Neuronal stem cell (in vitro differentiated cells): ENCODE results near the gene TSC22D3.

Experiments
- DNase-seq: peaks from one replicate; pipeline ENCODE4 v3.0.0-alpha.2; 2013; ENCODE audit warnings: low spot score
- H2AFZ ChIP-seq: one replicate; pipeline ENCODE4 v1.6.1; 2013; ENCODE audit warnings: mild to moderate bottlenecking, low read length, inconsistent platforms
- H2AK5ac ChIP-seq: 2 replicates; pipeline ENCODE4 v1.6.1; 2013; ENCODE audit warnings: low read depth, mild to moderate bottlenecking, inconsistent platforms, low read length, moderate library complexity, mixed read lengths
- H2BK120ac ChIP-seq: 2 replicates; pipeline ENCODE4 v1.6.1; 2013; ENCODE audit warnings: low read depth, mild to moderate bottlenecking, inconsistent platforms, low read length, moderate library complexity, mixed read lengths
- H2BK12ac ChIP-seq: one replicate; pipeline ENCODE4 v1.6.1; 2013; ENCODE audit warnings: low read length, inconsistent platforms
- H2BK15ac ChIP-seq: 2 replicates; pipeline ENCODE4 v1.6.1; 2013; ENCODE audit warnings: mild to moderate bottlenecking, low read length, inconsistent platforms, mixed read lengths
- H2BK5ac ChIP-seq: one replicate; pipeline ENCODE4 v1.6.1; 2013; ENCODE audit warnings: inconsistent platforms, mild to moderate bottlenecking, low read length, moderate library complexity
- H3K14ac ChIP-seq: one replicate; pipeline ENCODE4 v1.6.1; 2013; ENCODE audit warnings: low read length, inconsistent platforms
- H3K18ac ChIP-seq: 2 replicates; pipeline ENCODE4 v1.6.1; 2013; ENCODE audit warnings: low read length, inconsistent platforms
- H3K23ac ChIP-seq: 2 replicates; pipeline ENCODE4 v1.6.1; 2013; ENCODE audit warnings: low read depth, mild to moderate bottlenecking, mixed read lengths, low read length, inconsistent platforms; ENCODE audit not compliant: poor library complexity
- H3K27ac ChIP-seq: replicated peaks from 3 replicates; pipeline ENCODE4 v1.5.1; 2013; ENCODE audit warnings: low read length, inconsistent platforms
- H3K27me3 ChIP-seq, 3 experiments: 2 replicates each; pipeline ENCODE4 v1.6.1; 2013; ENCODE audit warnings: low read length in 3 of 3, mild to moderate bottlenecking in 2 of 3, inconsistent platforms in 1 of 3, low read depth in 1 of 3, mixed read lengths in 1 of 3, moderate library complexity in 1 of 3; ENCODE audit not compliant: control insufficient read depth in 3 of 3, insufficient read depth in 3 of 3
- H3K36me3 ChIP-seq, 2 donors: replicated peaks in 1 of 2; 2 replicates each; pipeline ENCODE4 v1.6.1; 2013; ENCODE audit warnings: low read length in 2 of 2; ENCODE audit not compliant: control insufficient read depth in 2 of 2, insufficient read depth in 2 of 2
- H3K4ac ChIP-seq: 2 replicates; pipeline ENCODE4 v1.6.1; 2013; ENCODE audit warnings: inconsistent platforms, mild to moderate bottlenecking, low read length, moderate library complexity
- H3K4me1 ChIP-seq, 2 donors: 1 replicate in 1 of 2; 2 replicates in 1 of 2; pipeline ENCODE4 v1.6.1; 2013; ENCODE audit warnings: low read length in 2 of 2, low read depth in 1 of 2; ENCODE audit not compliant: control insufficient read depth in 2 of 2, insufficient read depth in 1 of 2
- H3K4me2 ChIP-seq: one replicate; pipeline ENCODE4 v1.6.1; 2013; ENCODE audit warnings: mild to moderate bottlenecking, low read length, inconsistent platforms; ENCODE audit not compliant: insufficient read depth, poor library complexity, severe bottlenecking
- H3K4me3 ChIP-seq, 2 donors: 2 replicates each; pipeline ENCODE4 v1.5.1; 2013; ENCODE audit warnings: low read length in 2 of 2, mild to moderate bottlenecking in 2 of 2, inconsistent platforms in 1 of 2, moderate library complexity in 1 of 2
- H3K79me1 ChIP-seq: one replicate; pipeline ENCODE4 v1.6.1; 2013; ENCODE audit warnings: low read depth, mild to moderate bottlenecking, inconsistent platforms, low read length, moderate library complexity
- H3K9ac ChIP-seq: one replicate; pipeline ENCODE4 v1.6.1; 2013; ENCODE audit warnings: mild to moderate bottlenecking, low read depth, low read length, inconsistent platforms; ENCODE audit not compliant: poor library complexity
- H3K9me3 ChIP-seq, 2 donors: replicated peaks in 1 of 2; 2 replicates each; pipeline versions ENCODE3 to v1.6.1; 2013; ENCODE audit warnings: low read length in 2 of 2, mild to moderate bottlenecking in 2 of 2, inconsistent platforms in 1 of 2, low read depth in 1 of 2, mixed read lengths in 1 of 2, moderate library complexity in 1 of 2; ENCODE audit not compliant: control insufficient read depth in 2 of 2, insufficient read depth in 1 of 2
- H4K8ac ChIP-seq: one replicate; pipeline ENCODE4 v1.6.1; 2013; ENCODE audit warnings: low read depth, mild to moderate bottlenecking, inconsistent platforms, low read length, moderate library complexity
- H4K91ac ChIP-seq: one replicate; pipeline ENCODE4 v1.6.1; 2013; ENCODE audit warnings: low read length, low read depth, mild to moderate bottlenecking, inconsistent platforms; ENCODE audit not compliant: poor library complexity
- WGBS, 2 donors: extraction: QIAGEN DNeasy Blood & Tissue Kit; methylation state at CpG; one replicate each; pipeline ENCODE4 v1.1.7; 2013; ENCODE audit warnings: missing lambda C conversion rate in 2 of 2, mixed read lengths in 1 of 2; ENCODE audit not compliant: insufficient read length in 2 of 2, insufficient replicate concordance in 1 of 2; ENCODE audit errors: extremely low coverage in 2 of 2; 5-methylcytosine and 5-hydroxymethylcytosine counted together

Gene TSC22D3

DNA sequence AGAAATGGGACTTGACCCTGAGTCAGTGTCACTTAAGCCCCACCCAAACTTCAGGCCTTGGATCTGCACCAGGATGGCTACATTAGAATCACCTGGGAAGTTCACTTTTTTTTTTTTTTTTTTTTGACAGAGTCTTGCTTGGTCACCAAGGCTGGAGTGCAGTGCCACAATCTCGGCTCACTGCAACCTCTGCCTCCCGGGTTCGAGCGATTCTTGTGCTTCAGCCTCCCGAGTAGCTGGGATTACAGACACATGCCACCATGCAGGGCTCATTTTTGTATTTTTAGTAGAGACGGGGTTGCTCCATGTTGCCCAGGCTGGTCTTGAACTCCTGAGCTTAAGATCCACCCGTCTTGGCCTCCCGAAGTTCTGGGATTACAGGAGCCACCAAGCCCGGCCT is 4.9 kb upstream of the TSC22D3 start:
- Histone ChIP-seq H2BK15ac (no peak overlapping the region), H3K9ac (no peak overlapping the region), H3K36me3 (no peaks in the 10 kb centered on the region), H3K14ac (no peak overlapping the region), H3K4me1 (peaks cover 2 to 3% of the 10 kb centered on the region in 2 donors), H3K27ac (no peak overlapping the region), H3K4ac (no peak overlapping the region), H2BK5ac (no peak overlapping the region), H4K91ac (no peak overlapping the region), H2AFZ (no peak overlapping the region), H3K4me3 (no peak overlapping the region), H2BK12ac (no peak overlapping the region), H3K79me1 (no peaks in the 10 kb centered on the region), H4K8ac (no peak overlapping the region), H2BK120ac (no peak overlapping the region), H3K27me3 (peaks cover 0 to 14% (median 9%) of the 10 kb centered on the region in 3 experiments), H2AK5ac (no peak overlapping the region), H3K4me2 (no peak overlapping the region), H3K18ac (no peak overlapping the region), H3K23ac (no peak overlapping the region), H3K9me3 (no peaks in the 10 kb centered on the region)
- WGBS, 2 donors = no CpG with 5 or more reads among the region's 9 CpGs
- no peak for DNase-seq

DNA sequence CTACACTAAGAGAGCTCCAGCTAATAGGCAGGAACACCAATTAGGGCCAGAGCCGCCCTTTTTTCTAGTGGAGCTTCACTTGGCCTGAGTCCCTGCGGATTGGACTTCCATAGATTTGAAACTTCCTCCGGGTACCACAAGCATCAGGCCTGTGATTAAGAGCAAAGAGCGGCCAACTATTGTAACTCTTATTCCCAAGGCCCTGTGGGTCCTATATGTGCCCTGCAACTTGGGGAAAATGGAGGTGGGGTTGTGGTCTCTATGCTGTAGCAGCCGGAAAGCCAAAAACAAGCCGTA is 1.9 kb upstream of the TSC22D3 start, which contains the start of gene NCBP2L:
Gene NCBP2L, plus strand, starts transcription at position 198 of the 297 bp plus-strand sequence. CDS start 16,488 bp downstream, outside the sequence.
- Histone ChIP-seq H3K4me2 (peak within 1 kb of the TSS; percentile 45), H2BK5ac (no peak within 1 kb of the TSS)

DNA sequence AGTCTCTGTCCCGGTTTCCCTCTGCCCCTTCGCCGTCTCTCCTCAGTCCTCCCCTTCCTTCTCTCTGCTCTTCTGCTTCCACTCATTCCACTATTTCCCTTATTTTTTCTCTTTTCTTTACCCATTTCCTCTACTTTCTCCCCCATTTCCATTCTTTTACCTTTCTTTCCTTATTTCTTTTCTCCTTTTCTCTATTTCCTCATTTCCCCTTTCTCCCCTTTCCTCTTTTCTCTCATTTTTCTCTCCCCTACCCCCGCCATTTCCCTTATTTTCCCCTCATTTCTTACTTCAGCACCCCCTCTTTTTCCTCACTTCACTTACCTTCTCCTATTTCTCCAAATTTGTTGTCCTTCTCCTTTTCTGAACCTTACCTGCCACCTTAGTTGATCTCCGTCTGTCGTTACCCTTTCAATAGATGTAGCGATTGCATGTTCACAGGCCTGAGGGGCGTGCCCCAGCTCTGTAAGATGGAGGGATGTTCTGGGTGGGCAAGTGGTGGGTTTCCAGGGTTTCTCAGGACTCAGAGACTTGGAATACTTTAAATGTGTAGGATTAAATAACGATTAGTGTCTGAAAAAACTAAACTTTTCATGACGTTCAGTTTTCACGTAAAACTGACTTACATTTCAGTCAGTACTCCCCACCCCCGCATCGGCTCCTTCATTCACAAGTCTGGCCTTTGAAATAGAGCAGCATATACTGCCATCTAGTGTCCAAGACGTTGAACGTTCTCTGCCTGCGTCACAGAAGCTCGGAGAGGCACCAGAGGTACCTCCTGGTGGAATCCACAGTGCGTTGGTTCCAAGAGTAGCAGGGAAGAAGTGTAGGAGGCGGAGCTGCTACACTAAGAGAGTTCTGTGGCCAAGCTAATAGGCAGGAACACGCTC is 1.3 kb upstream of the TSC22D3 start:
- H3K79me1 ChIP-seq = no peaks in the 10 kb centered on the region
- H4K8ac ChIP-seq = no peak overlapping the region
- no peak overlapping the region for H3K14ac ChIP-seq
- no peak overlapping the region for H4K91ac ChIP-seq
- H3K36me3 ChIP-seq = no peaks in the 10 kb centered on the region
- peak overlapping the region; percentile 89 for H2AFZ ChIP-seq
- no peak overlapping the region for H2BK120ac ChIP-seq
- H3K4me2 ChIP-seq = peak overlapping the region; percentile 71
- no peaks in the 10 kb centered on the region for H3K9me3 ChIP-seq
- H3K27me3 ChIP-seq = peaks cover 2 to 49% (median 29%) of the 10 kb centered on the region in 3 experiments
- H2BK5ac ChIP-seq = no peak overlapping the region
- H2BK15ac ChIP-seq = no peak overlapping the region
- no peak overlapping the region for H3K9ac ChIP-seq
- H2BK12ac ChIP-seq = no peak overlapping the region
- H3K18ac ChIP-seq = no peak overlapping the region
- no peak overlapping the region for H3K4me3 ChIP-seq
- WGBS, 2 donors = 92% methylated on average over 1 of the region's 20 CpGs; no CpG with 5 or more reads in 1 of the 2 donors
- H2AK5ac ChIP-seq = no peak overlapping the region
- no peak overlapping the region for H3K4ac ChIP-seq
- H3K4me1 ChIP-seq = peaks cover 3 to 7% of the 10 kb centered on the region in 2 donors
- peak; percentile 70 for DNase-seq
- H3K23ac ChIP-seq = no peak overlapping the region
- H3K27ac ChIP-seq = no peak overlapping the region

More for the DNA sequence above, 1.9 kb upstream of the TSC22D3 start, which contains the start of gene NCBP2L:
- Histone ChIP-seq H3K18ac (no peak within 1 kb of the TSS), H3K79me1 (no peaks in the 10 kb centered on the region), H2AFZ (peak within 1 kb of the TSS; percentile 89), H2BK15ac (no peak within 1 kb of the TSS), H3K14ac (no peak within 1 kb of the TSS), H2AK5ac (no peak within 1 kb of the TSS), H3K9ac (no peak within 1 kb of the TSS), H3K27me3 (peaks cover 2 to 44% (median 29%) of the 10 kb centered on the region in 3 experiments), H4K91ac (no peak within 1 kb of the TSS), H3K4me3 (no peak within 1 kb of the TSS), H3K36me3 (no peaks in the 10 kb centered on the region), H2BK12ac (no peak within 1 kb of the TSS), H3K4ac (no peak within 1 kb of the TSS), H2BK120ac (no peak within 1 kb of the TSS), H3K27ac (no peak within 1 kb of the TSS), H3K4me1 (peaks cover 3 to 7% of the 10 kb centered on the region in 2 donors), H3K23ac (no peak within 1 kb of the TSS), H3K9me3 (no peaks in the 10 kb centered on the region), H4K8ac (no peak within 1 kb of the TSS)
- DNase-seq = no peak
- no CpG with 5 or more reads among the region's 6 CpGs for WGBS, 2 donors

DNA sequence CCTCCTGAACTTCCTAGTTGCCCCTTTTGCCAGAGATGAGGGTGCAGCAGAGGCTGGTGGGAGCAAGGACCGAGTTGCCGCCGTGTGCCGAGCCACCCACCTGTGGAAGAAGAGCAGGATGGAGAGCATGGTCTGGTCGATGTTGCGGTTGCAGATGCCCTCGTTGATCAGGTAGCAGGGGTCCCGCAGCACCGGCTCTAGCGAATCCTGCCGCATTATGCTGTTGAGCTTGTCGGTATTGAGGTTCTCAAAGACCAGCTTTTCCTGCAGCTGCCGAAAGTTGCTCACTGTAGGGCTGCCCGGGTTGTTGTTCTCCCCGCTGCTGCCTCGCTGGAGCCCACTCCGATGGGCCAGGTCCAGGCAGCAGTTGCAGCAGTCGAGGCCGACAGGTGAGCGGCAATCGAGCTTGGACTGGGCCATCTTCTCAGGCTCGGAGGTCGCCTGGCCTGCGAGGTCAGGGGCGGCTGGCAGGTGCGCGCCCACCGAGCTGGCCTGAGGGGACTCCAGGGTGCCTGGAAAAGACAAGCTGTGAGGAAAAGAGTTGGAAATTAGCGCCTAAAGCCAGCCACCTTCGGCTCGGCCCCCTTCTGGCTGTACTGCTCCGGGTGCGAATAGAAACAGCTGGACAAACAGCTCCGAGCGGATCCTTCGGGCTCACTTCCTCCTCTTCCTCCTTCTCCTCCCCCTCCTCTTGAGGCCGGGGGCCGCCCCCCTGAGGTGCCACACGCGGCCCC is 420 bp downstream of the TSC22D3 start:
- no peak overlapping the region for H2BK15ac ChIP-seq
- peak overlapping the region; percentile 20 to 69 for H3K4me3 ChIP-seq
- H3K14ac ChIP-seq = peak overlapping the region; percentile 38
- H3K18ac ChIP-seq = no peak overlapping the region
- no peak overlapping the region for H3K27ac ChIP-seq
- no peak overlapping the region for H2BK120ac ChIP-seq
- H3K4ac ChIP-seq = no peak overlapping the region
- H3K9me3 ChIP-seq = no peaks in the 10 kb centered on the region
- peaks cover 3 to 7% of the 10 kb centered on the region in 2 donors for H3K4me1 ChIP-seq
- H3K9ac ChIP-seq = no peak overlapping the region
- H3K27me3 ChIP-seq = peaks cover 2 to 62% (median 29%) of the 10 kb centered on the region in 3 experiments
- H2BK5ac ChIP-seq = no peak overlapping the region
- H3K79me1 ChIP-seq = no peaks in the 10 kb centered on the region
- H2BK12ac ChIP-seq = no peak overlapping the region
- no CpG with 5 or more reads among the region's 40 CpGs for WGBS, 2 donors
- H3K36me3 ChIP-seq = no peaks in the 10 kb centered on the region
- H4K91ac ChIP-seq = no peak overlapping the region
- H2AFZ ChIP-seq = peak overlapping the region; percentile 89
- H2AK5ac ChIP-seq = no peak overlapping the region
- H3K4me2 ChIP-seq = peak overlapping the region; percentile 71
- no peak for DNase-seq
- H4K8ac ChIP-seq = no peak overlapping the region
- H3K23ac ChIP-seq = peak overlapping the region; percentile 73
